GM19452 (cell line): ENCODE results near the gene TMEM147.
"Not testable (repeated sequence)": the region's sequence is repeated elsewhere in the genome, so short reads cannot be mapped to it uniquely, and the experiment has no call there.

Experiments
- ATAC-seq: cut with Tn5 transposase; IDR thresholded peaks from one replicate; pipeline ENCODE4 v1.9.1; 2021; ENCODE audit not compliant: unreplicated experiment

The TMEM147 gene

GRCh38 chr19:35561436-35561835 is 16.0 kb downstream of the TMEM147 start:
- no peak for ATAC-seq

GRCh38 chr19:35562336-35562735 is 16.9 kb downstream of the TMEM147 start:
- ATAC-seq, result no peak

GRCh38 chr19:35562776-35563175 is 17.4 kb downstream of the TMEM147 start:
- ATAC-seq, result no peak

GRCh38 chr19:35563207-35563829 is 17.9 kb downstream of the TMEM147 start, which contains the start of gene ATP4A:
Gene ATP4A, minus strand, starts transcription at chr19:35563658. Its CDS starts 29 bp downstream, at chr19:35563629.
- no peak for ATAC-seq

- ATAC-seq, result no peak
Measured at GRCh38 chr19:35565016-35565856, 19.8 kb downstream of the TMEM147 start.

GRCh38 chr19:35566738-35567137 is 21.3 kb downstream of the TMEM147 start:
- ATAC-seq, result no peak

GRCh38 chr19:35569281-35569781 is 23.9 kb downstream of the TMEM147 start:
- ATAC-seq, result no peak

GRCh38 chr19:35571406-35571965 is 26.1 kb downstream of the TMEM147 start:
- ATAC-seq, result no peak

- no peak for ATAC-seq
Measured at GRCh38 chr19:35577918-35578317, 32.5 kb downstream of the TMEM147 start.

- ATAC-seq, result no peak
Measured at GRCh38 chr19:35578707-35579106, 33.3 kb downstream of the TMEM147 start.

- no peak for ATAC-seq
Measured at GRCh38 chr19:35582760-35583159, 37.3 kb downstream of the TMEM147 start.

GRCh38 chr19:35585848-35586247 is 40.4 kb downstream of the TMEM147 start, which contains the start of gene PMIS2:
Gene PMIS2, plus strand, starts transcription at chr19:35586173. Its CDS starts 87 bp downstream, at chr19:35586260.
- no peak for ATAC-seq

GRCh38 chr19:35587321-35587720 is 41.9 kb downstream of the TMEM147 start:
- no peak for ATAC-seq

GRCh38 chr19:35590875-35591274 is 45.4 kb downstream of the TMEM147 start:
- ATAC-seq, result no peak

GRCh38 chr19:35592226-35592625 is 46.8 kb downstream of the TMEM147 start:
- ATAC-seq, result no peak

- ATAC-seq, result not testable (repeated sequence)
Measured at GRCh38 chr19:35595026-35595425, 49.6 kb downstream of the TMEM147 start.

GRCh38 chr19:35595928-35596327 is 50.5 kb downstream of the TMEM147 start:
- no peak for ATAC-seq

GRCh38 chr19:35596366-35596999 is 51.1 kb downstream of the TMEM147 start:
- ATAC-seq, result peak; percentile 78
